Stimulated activated CD8-positive, alpha-beta memory T cell treated with anti-CD3 and anti-CD28 coated beads, Interleukin-7, amount 100 ng/mL, for 4 hours (primary cell): ENCODE measurements around the gene ALDH6A1.
"Not testable (repeated sequence)": the region's sequence is repeated elsewhere in the genome, so short reads cannot be mapped to it uniquely, and the experiment has no call there.

Experiments
- DNase-seq, 2 donors: peaks; one replicate each; pipeline ENCODE4 v3.0.0-alpha.2; 2020; ENCODE audit warnings: low read depth in 2 of 2

The ALDH6A1 gene

GRCh38 chr14:74084277-74085046 lies at the start of gene ALDH6A1, which contains the start of gene LIN52:
TSS of gene ALDH6A1 (minus strand) at chr14:74084453. CDS start at chr14:74084394, 59 bp downstream.
TSS of gene LIN52 (plus strand) at chr14:74084956. CDS start at chr14:74084975, 19 bp downstream.
- DNase-seq, result peak; percentile 98 to 100

- DNase-seq, result no peak
Observed at GRCh38 chr14:74127634-74128033, 43.4 kb upstream of the ALDH6A1 start.

DNA sequence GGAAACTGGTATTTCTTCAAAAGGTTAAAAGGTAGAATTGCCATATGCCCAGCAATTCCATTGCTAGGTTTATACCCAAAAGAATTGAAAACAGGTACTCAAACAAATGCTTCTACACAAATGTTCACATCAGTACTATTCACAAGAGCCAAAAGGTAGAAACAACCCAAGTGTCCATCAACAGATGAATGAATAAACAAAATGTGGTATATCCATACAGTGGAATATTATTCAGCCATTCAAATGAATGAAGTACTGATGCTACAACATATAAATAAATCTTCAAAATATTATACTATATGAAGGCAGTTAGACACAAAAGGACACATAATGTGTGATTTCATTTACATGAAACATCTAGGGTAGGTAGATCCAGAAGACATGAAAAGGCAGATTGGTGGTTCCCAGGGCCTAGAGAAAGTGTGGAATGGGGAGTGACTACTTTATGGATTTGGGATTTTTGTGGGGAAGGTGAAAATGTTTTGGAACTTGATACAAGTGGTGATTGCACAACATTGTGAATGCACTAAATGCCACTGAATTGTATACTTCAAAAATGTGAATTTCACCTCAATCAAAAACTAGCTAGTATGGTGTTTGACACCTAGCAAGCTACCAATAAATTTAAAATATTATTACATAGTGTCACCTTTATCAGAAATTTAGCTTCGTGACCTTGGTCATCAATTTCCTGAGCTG lies 42.2 kb upstream of the ALDH6A1 start:
- no peak for DNase-seq

DNA sequence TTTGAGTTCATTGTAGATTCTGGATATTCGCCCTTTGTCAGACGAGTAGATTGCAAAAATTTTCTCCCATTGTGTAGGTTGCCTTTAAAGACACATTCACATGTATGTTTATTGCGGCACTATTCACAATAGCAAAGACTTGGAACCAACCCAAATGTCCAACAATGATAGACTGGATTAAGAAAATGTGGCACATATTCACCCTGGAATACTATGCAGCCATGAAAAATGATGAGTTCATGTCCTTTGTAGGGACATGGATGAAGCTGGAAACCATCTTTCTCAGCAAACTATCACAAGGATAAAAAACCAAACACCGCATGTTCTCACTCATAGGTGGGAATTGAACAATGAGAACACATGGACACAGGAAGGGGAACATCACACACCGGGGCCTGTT lies 41.2 kb upstream of the ALDH6A1 start:
- DNase-seq, result not testable (repeated sequence)

DNA sequence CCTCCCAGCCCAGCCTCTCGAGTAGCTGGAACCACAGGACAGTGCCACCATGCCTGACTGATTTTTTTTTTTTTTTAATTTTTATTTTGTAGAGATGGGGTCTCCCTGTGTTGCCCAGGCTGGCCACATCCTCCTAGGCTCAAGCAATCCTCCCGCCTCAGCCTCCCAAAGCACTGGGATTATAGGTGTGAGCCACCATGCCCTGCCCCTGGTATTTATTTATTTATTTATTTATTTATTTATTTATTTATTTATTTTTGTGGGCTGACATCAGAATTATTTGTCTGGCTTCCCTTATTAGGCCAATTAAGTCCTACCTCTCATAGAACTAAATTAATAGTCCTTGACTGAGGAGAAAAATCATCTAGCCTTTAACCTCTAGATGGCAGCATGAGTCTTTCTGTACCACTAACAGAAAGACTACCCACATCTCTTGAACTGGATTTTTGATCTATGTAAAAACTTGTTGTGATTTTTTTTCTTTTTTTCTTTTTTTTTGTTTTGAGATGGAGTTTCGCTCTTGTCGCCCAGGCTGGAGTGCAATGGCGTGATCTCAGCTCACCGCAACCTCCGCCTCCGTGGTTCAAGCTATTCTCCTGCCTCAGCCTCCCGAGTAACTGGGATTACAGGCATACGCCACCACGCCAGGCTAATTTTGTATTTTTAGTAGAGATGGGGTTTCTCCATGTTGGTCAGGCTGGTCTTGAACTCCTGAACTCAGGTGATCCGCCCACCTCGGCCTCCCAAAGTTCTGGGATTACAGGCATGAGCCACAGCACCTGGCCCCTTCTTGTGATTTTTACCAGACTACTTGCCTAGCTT lies 27.4 kb upstream of the ALDH6A1 start:
- not testable (repeated sequence) for DNase-seq

DNA sequence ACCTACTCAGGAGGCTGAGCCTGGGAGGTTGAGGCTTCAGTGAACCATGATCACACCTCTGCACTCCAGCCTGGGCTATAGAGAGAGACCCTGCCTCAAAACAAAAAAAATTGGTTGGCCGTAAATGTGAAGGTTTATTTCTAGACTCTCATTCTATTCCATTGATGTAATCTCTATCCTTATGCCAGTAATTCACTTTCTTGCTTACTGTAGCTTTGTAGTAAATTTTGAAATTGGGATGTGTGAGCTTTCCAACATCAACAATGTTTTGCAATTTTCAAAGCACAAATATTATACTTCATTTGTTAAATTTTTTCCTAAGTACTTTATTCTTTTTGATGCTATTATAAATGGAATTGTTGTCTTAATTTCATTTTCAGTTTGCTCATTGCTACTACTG lies 25.1 kb upstream of the ALDH6A1 start:
- no peak for DNase-seq

DNA sequence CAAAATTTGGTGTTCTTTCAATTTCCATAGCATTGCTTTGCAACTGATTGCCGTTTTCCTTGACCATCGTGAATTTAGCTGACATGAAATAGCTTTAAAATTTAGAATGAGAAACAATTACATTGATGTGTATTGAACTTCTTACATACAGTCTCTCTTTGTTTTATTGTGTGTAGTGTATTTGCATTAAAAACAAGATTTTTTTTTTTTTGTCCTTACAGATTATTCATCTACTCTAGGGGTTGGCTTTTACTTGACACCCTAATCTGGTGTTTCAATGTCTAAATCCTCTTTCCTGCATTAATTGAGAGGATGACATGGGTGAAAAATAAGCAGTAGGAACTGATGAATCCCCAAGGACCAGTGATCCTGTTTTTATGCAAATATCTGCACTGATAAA lies 21.1 kb upstream of the ALDH6A1 start:
- no peak for DNase-seq

DNA sequence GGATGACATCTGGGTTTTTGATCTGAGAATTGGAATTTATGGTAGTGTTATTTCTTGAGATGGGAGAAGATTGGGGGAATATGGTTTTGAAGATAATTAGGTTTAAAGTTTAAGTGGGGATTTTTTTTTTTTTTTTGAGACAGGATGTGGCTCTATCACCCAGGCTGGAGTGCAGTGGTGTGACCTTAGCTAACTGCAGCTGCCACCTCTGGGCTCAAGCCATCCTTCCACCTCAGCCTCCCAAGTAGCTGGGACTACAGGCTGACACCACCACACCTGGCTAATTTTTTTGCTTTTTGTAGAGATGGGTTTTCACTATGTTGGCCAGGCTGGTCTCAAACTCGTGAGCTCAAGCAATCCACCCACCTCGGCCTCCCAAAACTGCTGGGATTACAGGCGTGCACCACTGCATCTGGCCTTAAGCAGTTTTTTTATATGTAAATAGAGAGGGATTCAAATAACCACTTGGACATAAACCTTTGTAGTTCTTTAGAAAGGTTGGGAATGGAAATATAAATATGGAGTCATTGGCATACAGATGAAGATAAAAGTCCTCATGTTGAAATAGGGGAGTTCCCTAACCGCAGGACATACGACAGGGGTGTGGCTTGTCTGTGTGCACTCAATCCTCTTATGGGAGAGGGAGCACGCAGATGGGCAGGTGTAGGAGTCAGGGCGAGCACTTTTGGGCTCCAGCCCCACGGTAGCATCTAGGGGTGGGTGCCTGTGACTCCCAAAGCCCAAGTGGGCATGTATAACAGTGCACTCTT lies 5.2 kb upstream of the ALDH6A1 start:
- no peak for DNase-seq

GRCh38 chr14:74085828-74086227 lies 1.6 kb upstream of the ALDH6A1 start:
- no peak for DNase-seq

- DNase-seq, result no peak
Observed at GRCh38 chr14:74085047-74085637, 889 bp upstream of the ALDH6A1 start.

DNA sequence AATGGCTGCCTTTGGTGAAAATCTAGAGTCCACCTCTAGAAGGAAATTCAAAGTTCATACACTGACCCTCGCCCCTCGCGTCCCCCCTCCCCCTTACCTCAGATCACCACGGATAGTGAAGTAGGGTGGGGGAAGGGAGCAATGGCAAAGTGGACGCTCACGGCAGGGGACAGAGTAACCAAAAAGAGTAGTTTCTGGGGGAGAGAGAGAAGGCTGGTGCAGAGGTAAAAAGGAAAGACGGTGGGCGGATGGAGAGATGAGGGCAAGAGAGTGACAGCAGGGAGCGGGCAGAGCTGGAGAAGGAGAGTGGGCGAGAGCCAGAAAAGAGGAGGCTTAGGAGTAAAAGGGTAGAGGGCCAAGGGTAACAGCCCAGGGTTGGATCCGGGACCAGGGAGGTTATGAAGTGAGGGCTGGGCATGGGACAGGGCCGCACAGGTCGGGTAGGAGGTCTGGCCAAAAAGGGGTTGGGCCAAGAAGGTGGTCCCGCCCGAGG lies 423 bp downstream of the ALDH6A1 start:
- DNase-seq, result no peak

GRCh38 chr14:74083161-74083560 lies 1.1 kb downstream of the ALDH6A1 start:
- no peak for DNase-seq

DNA sequence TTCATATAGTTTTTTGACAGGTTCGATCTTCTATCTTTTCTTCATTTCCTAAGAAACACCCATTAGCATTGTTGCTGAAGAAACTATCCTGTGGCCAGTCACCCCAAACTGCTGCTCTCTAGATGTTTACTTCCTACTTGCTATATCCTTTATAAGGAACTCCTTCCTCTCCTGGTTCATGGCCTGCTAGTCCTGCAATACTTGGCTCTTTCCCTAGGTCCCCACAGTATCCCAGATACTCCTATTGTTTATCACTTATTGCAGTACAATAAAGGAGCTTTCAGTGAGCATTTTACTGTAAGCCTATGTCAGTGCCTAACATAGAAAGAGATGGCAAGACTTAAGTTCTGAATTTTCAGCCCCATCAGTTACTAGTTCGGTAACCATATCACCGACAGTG lies 2.8 kb downstream of the ALDH6A1 start:
- no peak for DNase-seq

DNA sequence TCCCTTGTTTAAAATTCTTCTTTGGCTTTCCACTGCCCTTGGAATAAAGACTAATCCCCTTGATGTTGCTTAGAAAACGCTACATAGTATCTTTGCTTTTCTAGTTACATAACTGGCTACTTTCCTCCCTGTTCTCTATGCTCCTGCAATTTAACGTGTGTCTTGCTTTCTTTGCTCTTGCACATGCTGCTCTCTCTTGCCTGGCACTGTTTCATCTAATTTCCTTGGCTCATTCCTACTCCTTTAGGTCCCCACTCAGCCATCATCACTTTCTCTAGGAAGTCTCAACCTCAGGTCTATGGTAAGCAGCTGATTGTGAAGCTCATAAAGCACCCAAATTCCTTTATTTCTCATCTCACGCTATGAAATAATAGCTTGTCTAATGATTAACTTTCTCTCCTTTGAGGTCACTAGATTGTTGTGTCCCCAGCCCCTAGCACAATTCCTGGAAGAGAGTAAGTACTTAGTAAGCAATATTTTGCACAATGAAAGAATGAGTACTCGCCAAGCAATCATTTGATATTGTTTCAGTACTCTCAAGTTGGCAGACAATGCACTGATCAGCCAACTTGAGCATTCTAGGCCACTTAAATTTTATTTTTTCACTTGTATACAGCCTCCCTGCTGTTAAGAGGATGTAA lies 3.3 kb downstream of the ALDH6A1 start:
- no peak for DNase-seq

DNA sequence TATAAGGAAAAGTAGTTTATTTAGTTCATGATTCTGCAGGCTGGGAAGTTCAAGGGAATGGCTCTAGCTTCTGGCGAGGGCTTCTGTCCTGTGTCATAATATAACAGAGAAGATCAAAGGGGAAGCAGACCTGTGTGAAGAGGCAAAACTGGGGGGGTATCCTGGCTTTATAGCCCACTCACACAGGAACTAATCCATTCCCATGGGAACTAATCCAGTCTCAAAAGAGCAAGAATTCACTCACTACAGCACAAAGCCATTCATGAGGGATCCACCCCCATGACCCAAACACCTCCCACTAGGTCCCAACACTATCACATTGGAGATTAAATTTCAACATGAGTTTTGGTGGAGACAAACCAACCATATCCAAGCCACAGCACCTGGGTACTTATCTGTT lies 6.9 kb downstream of the ALDH6A1 start:
- no peak for DNase-seq

DNA sequence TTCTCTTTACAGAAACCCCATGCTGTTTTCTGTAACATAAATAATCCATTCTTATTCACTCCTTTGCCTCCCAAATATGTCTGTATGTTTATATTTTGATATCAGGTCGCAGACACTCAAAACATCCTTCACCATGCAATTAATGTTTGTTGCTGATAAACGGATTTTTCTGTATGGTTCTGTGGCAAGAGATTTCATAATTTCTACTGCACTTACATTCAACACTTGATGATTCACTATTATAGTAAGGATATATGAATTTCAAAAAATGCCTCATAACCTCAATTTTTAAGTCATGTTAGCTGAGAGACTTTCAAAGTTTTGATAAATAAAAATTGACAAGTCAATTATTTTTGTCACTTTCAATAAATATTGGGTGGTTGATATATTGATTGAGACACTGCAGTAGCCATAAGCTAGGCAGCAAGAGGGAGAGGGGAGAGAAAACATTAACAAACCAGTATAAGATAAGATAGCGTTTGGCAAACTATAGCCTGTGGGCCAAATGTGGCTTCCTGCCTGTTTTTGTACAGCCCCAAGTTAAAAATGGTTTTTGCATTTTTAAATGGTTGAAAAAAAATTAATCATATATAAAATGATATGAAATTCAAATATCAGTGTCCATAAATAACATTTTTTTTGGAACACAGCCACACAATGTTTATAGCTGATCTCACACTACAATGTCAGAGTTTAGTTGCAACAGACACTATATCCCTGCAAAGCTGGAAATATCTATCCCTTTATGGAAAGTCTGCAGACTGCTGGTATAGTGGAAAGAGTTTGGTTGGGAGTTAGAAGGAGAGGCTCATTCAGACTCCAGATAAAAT lies 18.3 kb downstream of the ALDH6A1 start:
- no peak for DNase-seq

GRCh38 chr14:74064883-74065282 lies 19.4 kb downstream of the ALDH6A1 start:
- no peak for DNase-seq

DNA sequence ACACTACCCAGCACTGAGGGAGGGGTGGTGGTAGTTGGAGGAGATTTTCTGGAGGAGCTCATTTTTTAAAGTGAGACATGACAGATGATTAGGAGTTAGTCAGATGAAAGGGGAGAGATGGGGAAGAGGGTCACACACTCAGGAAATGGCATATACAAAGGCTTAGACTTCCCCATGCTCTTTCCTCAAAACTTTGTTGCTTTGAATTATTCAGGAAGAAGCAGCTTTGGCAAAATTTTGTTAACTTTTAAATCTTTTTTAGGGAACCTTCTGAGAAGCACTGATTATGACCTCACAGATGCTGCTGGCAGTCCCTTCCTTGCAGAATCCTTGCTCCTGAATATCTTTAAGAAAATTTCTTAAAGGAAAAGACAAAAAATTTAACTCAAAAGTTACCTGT lies 19.8 kb downstream of the ALDH6A1 start:
- no peak for DNase-seq

GRCh38 chr14:74062809-74063150 lies 21.5 kb downstream of the ALDH6A1 start:
- no peak for DNase-seq
